ENCODE measurements around the gene GABPA. TPM values are rescaled to one million over a fixed set of nuclear protein-coding genes. Genes with fewer than 3 reads are reported as not detected.

Gene GABPA
- polyA plus RNA-seq (2011; rRNA removed): 8.5 and 16.0 TPM in 2 replicates
- polyA minus RNA-seq (2011; rRNA and poly(A)+ RNA removed): 4.3 and 6.5 TPM in 2 replicates

DNA sequence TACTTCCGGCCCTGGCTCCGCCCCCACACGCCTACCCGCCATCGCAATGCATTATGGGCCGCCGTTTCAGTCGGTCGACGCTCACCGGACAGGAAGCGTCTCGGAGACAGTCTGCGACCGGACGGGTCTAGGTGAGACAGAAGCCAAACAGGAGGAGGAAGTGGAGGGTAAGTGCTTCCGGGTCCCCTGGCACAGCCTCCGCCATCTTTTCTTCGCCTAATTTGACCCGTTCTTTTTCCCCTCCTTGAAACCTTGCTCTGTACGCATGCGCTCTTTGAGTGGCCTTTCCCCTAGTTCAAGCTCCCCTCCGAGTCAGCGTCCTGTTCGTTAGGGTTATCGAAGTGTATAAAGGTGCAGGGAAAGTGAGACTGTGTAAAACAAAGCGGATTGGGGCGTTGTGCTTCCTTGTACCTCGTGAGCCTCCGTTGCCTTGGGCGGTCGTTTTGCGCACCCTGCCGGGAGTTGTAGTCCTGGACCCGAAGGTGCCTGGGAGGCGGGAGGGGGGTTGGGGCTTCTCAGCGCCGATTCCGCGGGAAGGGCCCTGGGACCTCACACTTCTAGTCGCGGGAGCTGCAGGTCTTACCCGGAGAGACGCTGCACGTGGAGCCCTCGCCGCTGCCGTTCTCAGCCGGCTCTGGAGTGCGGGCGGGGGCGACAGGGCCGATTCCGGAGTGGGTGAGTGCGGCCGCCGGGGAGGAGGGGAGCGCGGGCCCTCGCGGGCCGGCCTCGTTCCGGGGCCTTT, at the start of gene GABPA, which contains the start of gene ATP5PF:
Gene GABPA (plus strand): TSS at position 69 of the 742 bp plus-strand sequence. CDS start 6,627 bp downstream, outside the sequence.
Gene ATP5PF (minus strand): TSS at position 1 of the 742 bp plus-strand sequence. CDS start 5,110 bp downstream, outside the sequence.
- H3K27me3 ChIP-seq (ENCODE audit: control insufficient read depth, insufficient read depth, low read length): no peaks in the 10 kb centered on the region
- H3K4me3 ChIP-seq (ENCODE audit: low read depth, low read length): peak within 1 kb of the TSS; percentile 80
- TF ChIP-seq, protein P1, sequence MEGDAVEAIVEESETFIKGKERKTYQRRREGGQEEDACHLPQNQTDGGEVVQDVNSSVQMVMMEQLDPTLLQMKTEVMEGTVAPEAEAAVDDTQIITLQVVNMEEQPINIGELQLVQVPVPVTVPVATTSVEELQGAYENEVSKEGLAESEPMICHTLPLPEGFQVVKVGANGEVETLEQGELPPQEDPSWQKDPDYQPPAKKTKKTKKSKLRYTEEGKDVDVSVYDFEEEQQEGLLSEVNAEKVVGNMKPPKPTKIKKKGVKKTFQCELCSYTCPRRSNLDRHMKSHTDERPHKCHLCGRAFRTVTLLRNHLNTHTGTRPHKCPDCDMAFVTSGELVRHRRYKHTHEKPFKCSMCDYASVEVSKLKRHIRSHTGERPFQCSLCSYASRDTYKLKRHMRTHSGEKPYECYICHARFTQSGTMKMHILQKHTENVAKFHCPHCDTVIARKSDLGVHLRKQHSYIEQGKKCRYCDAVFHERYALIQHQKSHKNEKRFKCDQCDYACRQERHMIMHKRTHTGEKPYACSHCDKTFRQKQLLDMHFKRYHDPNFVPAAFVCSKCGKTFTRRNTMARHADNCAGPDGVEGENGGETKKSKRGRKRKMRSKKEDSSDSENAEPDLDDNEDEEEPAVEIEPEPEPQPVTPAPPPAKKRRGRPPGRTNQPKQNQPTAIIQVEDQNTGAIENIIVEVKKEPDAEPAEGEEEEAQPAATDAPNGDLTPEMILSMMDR (IDR thresholded peaks at IDR 0.05; ENCODE audit: insufficient read depth, low read depth, low read length): 0 out of 2 replicates have a peak, but pooled peaks have one; percentile 21
- ChIA-PET POLR2A (interaction anchor here (0.7 kb wide), 1 partner anchor 1011 kb away, joined by 3 read pairs; no protein-coding TSS in a partner anchor), CTCF (interaction anchor here (1.7 kb wide), 1 partner anchor 127 kb away, joined by 8 read pairs; no protein-coding TSS in a partner anchor)
- H3K36me3 ChIP-seq (ENCODE audit: control insufficient read depth, insufficient read depth, low read length): no peaks in the 10 kb centered on the region; the same call in 1 of the 2 replicates
- peak; percentile 90 for DNase-seq (ENCODE audit: low read depth)

DNA sequence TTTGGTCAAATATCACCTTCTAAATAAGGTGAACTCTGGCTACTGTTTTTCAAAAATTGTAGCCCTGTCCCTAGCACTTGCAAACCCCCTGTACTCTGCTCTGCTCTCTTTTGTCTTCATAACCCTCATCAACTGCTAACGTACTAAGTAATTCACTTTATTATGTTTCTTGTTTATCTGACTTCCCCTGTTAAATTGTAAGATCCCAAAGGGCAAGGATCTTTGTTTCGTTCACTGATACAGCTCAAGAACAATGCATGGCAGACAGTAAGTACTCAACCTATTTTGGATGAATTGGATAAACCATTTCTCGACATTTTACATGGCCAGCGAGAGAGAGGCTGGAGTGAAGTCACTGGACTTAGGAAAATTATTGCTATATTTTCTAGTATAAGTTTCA, 47.0 kb upstream of the GABPA start:
- no peaks in the 10 kb centered on the region for H3K36me3 ChIP-seq (ENCODE audit: control insufficient read depth, insufficient read depth, low read length)
- ChIA-PET POLR2A (no interaction called here), CTCF (no interaction called here)
- TF ChIP-seq, protein P1 (IDR thresholded peaks at IDR 0.05; ENCODE audit: insufficient read depth, low read depth, low read length): no peak
- no peak overlapping the region for H3K4me3 ChIP-seq (ENCODE audit: low read depth, low read length)
- no peak for DNase-seq (ENCODE audit: low read depth)
- no peaks in the 10 kb centered on the region for H3K27me3 ChIP-seq (ENCODE audit: control insufficient read depth, insufficient read depth, low read length)

DNA sequence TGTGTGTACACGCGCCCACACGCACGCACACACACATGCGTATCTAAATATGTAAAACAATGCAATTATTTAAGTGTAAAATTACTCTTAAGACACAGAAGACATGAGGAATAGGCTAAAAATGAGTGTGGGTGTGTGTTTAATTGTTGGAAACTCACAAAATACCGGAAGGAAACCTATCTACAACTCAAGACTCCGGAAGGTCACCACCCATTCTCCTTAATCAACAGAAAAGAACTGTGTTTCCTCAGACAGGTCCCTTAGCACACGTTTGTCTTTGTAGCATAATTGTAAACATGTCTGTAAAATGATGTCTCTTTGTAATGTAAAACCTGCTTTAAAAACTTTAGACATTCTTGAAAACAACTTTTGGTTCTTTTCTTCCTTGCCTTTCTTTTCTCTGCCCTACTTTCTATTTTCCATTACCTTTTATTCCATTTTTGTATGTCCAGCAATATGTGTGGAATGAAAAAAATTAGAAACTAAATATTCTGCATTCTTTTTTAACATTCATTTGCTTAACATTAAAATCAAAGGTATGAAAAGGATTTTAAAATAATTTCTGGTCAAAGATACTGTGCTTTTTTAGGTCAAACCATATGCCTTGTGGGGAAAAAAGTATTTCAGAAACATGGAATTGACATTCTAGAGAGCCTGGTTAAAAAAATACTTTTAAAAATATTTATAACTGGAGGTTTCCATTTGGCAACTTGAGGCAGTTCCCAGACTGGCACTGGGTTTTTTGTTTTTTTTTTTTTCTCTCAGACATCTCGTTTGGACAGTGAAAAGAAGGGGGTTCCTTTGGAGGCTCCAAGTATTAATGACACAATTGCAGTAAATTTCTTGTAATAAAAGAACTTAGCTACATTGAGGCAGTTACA, 46.3 kb upstream of the GABPA start:
- ChIA-PET POLR2A (no interaction called here), CTCF (interaction anchor here (1.0 to 2.9 kb wide), 2 partner anchors 12 to 80 kb away, joined by 5 to 9 read pairs; no protein-coding TSS in a partner anchor)
- no peak for DNase-seq (ENCODE audit: low read depth)
- Histone ChIP-seq H3K4me3 (ENCODE audit: low read depth, low read length) (no peak overlapping the region), H3K36me3 (ENCODE audit: control insufficient read depth, insufficient read depth, low read length) (no peaks in the 10 kb centered on the region), H3K27me3 (ENCODE audit: control insufficient read depth, insufficient read depth, low read length) (no peaks in the 10 kb centered on the region)
- TF ChIP-seq, protein P1 (IDR thresholded peaks at IDR 0.05; ENCODE audit: insufficient read depth, low read depth, low read length): no peak

DNA sequence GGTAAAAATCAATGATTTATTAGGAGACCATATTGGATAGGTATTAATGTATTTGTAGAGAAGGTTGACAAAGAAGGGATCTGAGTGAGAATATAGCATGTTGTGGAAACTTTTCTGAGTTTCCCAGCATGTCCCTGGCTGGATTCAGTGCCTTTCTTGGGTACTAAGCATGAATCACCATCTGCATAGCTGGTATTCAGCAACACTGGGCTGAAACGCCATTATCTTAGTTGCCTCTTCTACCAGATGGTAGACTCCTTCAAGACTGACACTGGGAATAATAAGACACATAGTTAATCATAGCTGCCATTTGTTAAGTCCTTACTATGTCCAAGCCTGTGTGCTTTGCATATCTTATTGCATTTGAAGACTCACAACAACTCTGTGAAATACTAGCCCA, 45.5 kb upstream of the GABPA start:
- Histone ChIP-seq H3K27me3 (ENCODE audit: control insufficient read depth, insufficient read depth, low read length) (no peaks in the 10 kb centered on the region), H3K4me3 (ENCODE audit: low read depth, low read length) (no peak overlapping the region), H3K36me3 (ENCODE audit: control insufficient read depth, insufficient read depth, low read length) (no peaks in the 10 kb centered on the region)
- DNase-seq (ENCODE audit: low read depth): no peak
- TF ChIP-seq, protein P1 (IDR thresholded peaks at IDR 0.05; ENCODE audit: insufficient read depth, low read depth, low read length): no peak
- CTCF ChIA-PET: interaction anchor here (1.0 to 2.9 kb wide), 2 partner anchors 11 to 81 kb away, joined by 5 to 9 read pairs; no protein-coding TSS in a partner anchor
- POLR2A ChIA-PET: no interaction called here
